DOHH2 (cell line): ENCODE measurements around the gene RNLS.

Experiments
- H3F3A ChIP-seq: fragments of 200-600 bp; sonication (generic), shearing (Covaris generic); 2 replicates; pipeline ENCODE4 v1.6.0; 2016; ENCODE audit warnings: antibody characterized with exemption, mild to moderate bottlenecking; ENCODE audit not compliant: control insufficient read depth, insufficient read depth
- H3K27ac ChIP-seq: fragments of 200-600 bp; sonication (generic); 2 replicates; pipeline ENCODE4 v1.5.1; 2014; ENCODE audit warnings: low read depth, mild to moderate bottlenecking, low read length, moderate library complexity
- H3K27me3 ChIP-seq: fragments of 200-600 bp; sonication (generic); 2 replicates; pipeline ENCODE4 v1.6.1; 2014; ENCODE audit warnings: mild to moderate bottlenecking, low read length, mixed read lengths; ENCODE audit not compliant: control insufficient read depth
- H3K36me3 ChIP-seq: fragments of 200-600 bp; sonication (generic); 2 replicates; pipeline ENCODE4 v1.6.1; 2014; ENCODE audit warnings: mild to moderate bottlenecking, low read length, moderate library complexity, mixed read lengths; ENCODE audit not compliant: control insufficient read depth
- H3K4me1 ChIP-seq: fragments of 200-600 bp; sonication (generic); 2 replicates; pipeline ENCODE4 v1.6.1; 2014; ENCODE audit warnings: mild to moderate bottlenecking, low read length, mixed read lengths; ENCODE audit not compliant: control insufficient read depth
- H3K4me2 ChIP-seq: fragments of 200-600 bp; sonication (generic); 2 replicates; pipeline ENCODE4 v1.6.0; 2014; ENCODE audit warnings: mild to moderate bottlenecking, low read length, moderate library complexity
- H3K4me3 ChIP-seq: fragments of 200-600 bp; sonication (generic); 2 replicates; pipeline ENCODE4 v1.5.1; 2014; ENCODE audit warnings: mild to moderate bottlenecking, low read length, mixed read lengths
- H3K79me2 ChIP-seq: fragments of 200-600 bp; sonication (generic); 2 replicates; pipeline ENCODE4 v1.6.1; 2014; ENCODE audit warnings: mild to moderate bottlenecking, low read length, mixed read lengths; ENCODE audit not compliant: control insufficient read depth
- H3K9me2 ChIP-seq: fragments of 200-600 bp; sonication (generic); replicated peaks from 2 replicates; pipeline ENCODE4 v1.6.1; 2014; ENCODE audit warnings: mild to moderate bottlenecking, low read length, mixed read lengths; ENCODE audit not compliant: control insufficient read depth
- H3K9me3 ChIP-seq: fragments of 200-600 bp; sonication (generic); 2 replicates; pipeline ENCODE4 v1.6.1; 2014; ENCODE audit warnings: antibody characterized with exemption, low read length, mixed read lengths; ENCODE audit not compliant: control insufficient read depth, insufficient read depth
- H4K20me1 ChIP-seq: fragments of 200-600 bp; sonication (generic); 2 replicates; pipeline ENCODE4 v1.6.0; 2014; ENCODE audit warnings: low read depth, mild to moderate bottlenecking, antibody characterized with exemption, low read length, moderate library complexity; ENCODE audit not compliant: control insufficient read depth, insufficient read depth
- EZH2phosphoT487 ChIP-seq: fragments of 200-600 bp; sonication (generic); IDR thresholded peaks from 2 replicates; pipeline ENCODE4 v1.6.1; 2017; ENCODE audit warnings: borderline replicate concordance, mild to moderate bottlenecking, antibody characterized with exemption, low read length, moderate library complexity, mixed read lengths
- TF ChIP-seq, protein P1 (sequence below): fragments of 200-600 bp; sonication (generic); IDR thresholded peaks from one replicate; pipeline ENCODE4 v1.5.1; 2014; ENCODE audit warnings: antibody characterized with exemption, mild to moderate bottlenecking, low read depth, low read length; ENCODE audit not compliant: poor library complexity, severe bottlenecking

The RNLS gene

GRCh38 chr10:88233870-88234269 lies 349.2 kb downstream of the RNLS start:
- Histone ChIP-seq H3K36me3 (no peaks in the 10 kb centered on the region), H3K9me3 (no peaks in the 10 kb centered on the region), H3K4me1 (no peaks in the 10 kb centered on the region), H3K4me2 (no peak overlapping the region), H3K79me2 (no peaks in the 10 kb centered on the region), H3K27me3 (no peaks in the 10 kb centered on the region), H3F3A (no peaks in the 10 kb centered on the region), H3K9me2 (no peaks in the 10 kb centered on the region), H4K20me1 (no peaks in the 10 kb centered on the region), H3K4me3 (no peak overlapping the region), H3K27ac (no peak overlapping the region)
- TF ChIP-seq, protein P1, sequence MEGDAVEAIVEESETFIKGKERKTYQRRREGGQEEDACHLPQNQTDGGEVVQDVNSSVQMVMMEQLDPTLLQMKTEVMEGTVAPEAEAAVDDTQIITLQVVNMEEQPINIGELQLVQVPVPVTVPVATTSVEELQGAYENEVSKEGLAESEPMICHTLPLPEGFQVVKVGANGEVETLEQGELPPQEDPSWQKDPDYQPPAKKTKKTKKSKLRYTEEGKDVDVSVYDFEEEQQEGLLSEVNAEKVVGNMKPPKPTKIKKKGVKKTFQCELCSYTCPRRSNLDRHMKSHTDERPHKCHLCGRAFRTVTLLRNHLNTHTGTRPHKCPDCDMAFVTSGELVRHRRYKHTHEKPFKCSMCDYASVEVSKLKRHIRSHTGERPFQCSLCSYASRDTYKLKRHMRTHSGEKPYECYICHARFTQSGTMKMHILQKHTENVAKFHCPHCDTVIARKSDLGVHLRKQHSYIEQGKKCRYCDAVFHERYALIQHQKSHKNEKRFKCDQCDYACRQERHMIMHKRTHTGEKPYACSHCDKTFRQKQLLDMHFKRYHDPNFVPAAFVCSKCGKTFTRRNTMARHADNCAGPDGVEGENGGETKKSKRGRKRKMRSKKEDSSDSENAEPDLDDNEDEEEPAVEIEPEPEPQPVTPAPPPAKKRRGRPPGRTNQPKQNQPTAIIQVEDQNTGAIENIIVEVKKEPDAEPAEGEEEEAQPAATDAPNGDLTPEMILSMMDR, result no peak
- TF ChIP-seq EZH2phosphoT487, result no peak

DNA sequence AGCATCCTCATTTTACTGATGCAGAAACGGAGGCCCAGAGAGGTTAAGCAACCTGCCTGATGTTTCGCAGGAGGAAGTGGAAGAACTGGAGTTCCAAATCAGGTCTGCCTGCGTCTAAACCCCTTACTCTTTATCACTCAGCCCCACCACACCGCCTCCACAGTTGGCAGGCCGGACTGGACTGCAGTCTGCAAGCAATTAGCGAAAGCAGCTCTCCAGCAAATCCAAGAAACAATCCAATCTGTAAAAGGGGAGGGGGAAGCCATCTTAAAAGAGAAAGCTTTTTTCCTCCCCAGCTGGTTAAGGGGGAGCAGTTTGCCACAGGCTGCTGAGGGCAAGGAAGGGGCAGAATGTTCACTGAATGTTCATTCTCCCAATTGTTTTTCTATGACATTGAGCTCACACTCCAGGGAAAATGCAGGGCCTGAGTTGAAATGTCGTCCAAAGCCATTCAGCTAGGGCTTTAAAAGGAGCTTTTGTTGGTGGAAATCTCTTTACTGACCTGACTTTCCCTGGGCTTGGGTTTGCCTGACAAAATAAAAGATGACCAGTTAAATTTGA lies 350.1 kb downstream of the RNLS start:
- no peak overlapping the region for H3K4me2 ChIP-seq
- no peaks in the 10 kb centered on the region for H3K4me1 ChIP-seq
- H3K9me3 ChIP-seq, result no peaks in the 10 kb centered on the region
- no peak overlapping the region for H3K4me3 ChIP-seq
- no peaks in the 10 kb centered on the region for H3K27me3 ChIP-seq
- H3K79me2 ChIP-seq, result no peaks in the 10 kb centered on the region
- no peak overlapping the region for H3K27ac ChIP-seq
- TF ChIP-seq, protein P1, result no peak
- TF ChIP-seq EZH2phosphoT487, result no peak
- no peaks in the 10 kb centered on the region for H3F3A ChIP-seq
- H3K36me3 ChIP-seq, result no peaks in the 10 kb centered on the region
- no peaks in the 10 kb centered on the region for H4K20me1 ChIP-seq
- H3K9me2 ChIP-seq, result no peaks in the 10 kb centered on the region

GRCh38 chr10:88232029-88232895 lies 350.9 kb downstream of the RNLS start:
- Histone ChIP-seq H3K4me3 (no peak overlapping the region), H3K27ac (no peak overlapping the region), H3K79me2 (no peaks in the 10 kb centered on the region), H3F3A (no peaks in the 10 kb centered on the region), H3K27me3 (no peaks in the 10 kb centered on the region), H3K4me2 (no peak overlapping the region), H3K9me3 (no peaks in the 10 kb centered on the region), H4K20me1 (no peaks in the 10 kb centered on the region), H3K4me1 (no peaks in the 10 kb centered on the region), H3K36me3 (no peaks in the 10 kb centered on the region), H3K9me2 (no peaks in the 10 kb centered on the region)
- TF ChIP-seq EZH2phosphoT487, result no peak
- TF ChIP-seq, protein P1, result no peak
